Measurements from ENCODE around the gene KAT2B.

KAT2B gene

DNA sequence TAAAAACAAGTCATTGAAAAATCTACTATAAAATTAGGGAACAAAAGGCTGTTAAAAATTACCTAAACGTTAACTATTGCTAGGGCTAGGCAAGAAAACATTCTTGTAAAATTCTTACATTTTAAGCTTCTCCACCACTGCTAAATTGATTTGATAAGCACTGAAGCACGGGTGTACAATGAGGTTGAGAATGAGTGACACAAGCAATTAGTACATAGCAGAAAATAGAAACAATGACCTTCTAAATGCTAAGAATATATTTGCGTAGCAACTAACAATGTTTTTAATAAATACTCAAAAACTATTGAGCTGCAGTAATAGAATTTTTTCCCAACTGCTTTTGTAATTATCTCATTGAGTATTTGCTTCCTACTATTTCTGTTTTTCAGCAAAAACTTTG lies 141.0 kb downstream of the KAT2B start:
- H3K4me3 ChIP-seq (ENCODE audit: low read length), result no peak overlapping the region
- no peak for DNase-seq (ENCODE audit: low read depth)
- TF ChIP-seq, protein P1, sequence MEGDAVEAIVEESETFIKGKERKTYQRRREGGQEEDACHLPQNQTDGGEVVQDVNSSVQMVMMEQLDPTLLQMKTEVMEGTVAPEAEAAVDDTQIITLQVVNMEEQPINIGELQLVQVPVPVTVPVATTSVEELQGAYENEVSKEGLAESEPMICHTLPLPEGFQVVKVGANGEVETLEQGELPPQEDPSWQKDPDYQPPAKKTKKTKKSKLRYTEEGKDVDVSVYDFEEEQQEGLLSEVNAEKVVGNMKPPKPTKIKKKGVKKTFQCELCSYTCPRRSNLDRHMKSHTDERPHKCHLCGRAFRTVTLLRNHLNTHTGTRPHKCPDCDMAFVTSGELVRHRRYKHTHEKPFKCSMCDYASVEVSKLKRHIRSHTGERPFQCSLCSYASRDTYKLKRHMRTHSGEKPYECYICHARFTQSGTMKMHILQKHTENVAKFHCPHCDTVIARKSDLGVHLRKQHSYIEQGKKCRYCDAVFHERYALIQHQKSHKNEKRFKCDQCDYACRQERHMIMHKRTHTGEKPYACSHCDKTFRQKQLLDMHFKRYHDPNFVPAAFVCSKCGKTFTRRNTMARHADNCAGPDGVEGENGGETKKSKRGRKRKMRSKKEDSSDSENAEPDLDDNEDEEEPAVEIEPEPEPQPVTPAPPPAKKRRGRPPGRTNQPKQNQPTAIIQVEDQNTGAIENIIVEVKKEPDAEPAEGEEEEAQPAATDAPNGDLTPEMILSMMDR (IDR thresholded peaks at IDR 0.05; ENCODE audit: insufficient read depth, low read depth, low read length, missing control alignments), result no peak

GRCh38 chr3:20182206-20182605 lies 142.0 kb downstream of the KAT2B start:
- DNase-seq (ENCODE audit: low read depth), result no peak
- H3K4me3 ChIP-seq (ENCODE audit: low read length), result no peak overlapping the region
- TF ChIP-seq, protein P1 (IDR thresholded peaks at IDR 0.05; ENCODE audit: insufficient read depth, low read depth, low read length, missing control alignments), result no peak

- H3K4me3 ChIP-seq (ENCODE audit: low read length), result peak overlapping the region; percentile 84
- DNase-seq (ENCODE audit: low read depth), result peak; percentile 32
- TF ChIP-seq, protein P1 (IDR thresholded peaks at IDR 0.05; ENCODE audit: insufficient read depth, low read depth, low read length, missing control alignments), result no peak
Measured at GRCh38 chr3:20185331-20185678, 145.1 kb downstream of the KAT2B start.

DNA sequence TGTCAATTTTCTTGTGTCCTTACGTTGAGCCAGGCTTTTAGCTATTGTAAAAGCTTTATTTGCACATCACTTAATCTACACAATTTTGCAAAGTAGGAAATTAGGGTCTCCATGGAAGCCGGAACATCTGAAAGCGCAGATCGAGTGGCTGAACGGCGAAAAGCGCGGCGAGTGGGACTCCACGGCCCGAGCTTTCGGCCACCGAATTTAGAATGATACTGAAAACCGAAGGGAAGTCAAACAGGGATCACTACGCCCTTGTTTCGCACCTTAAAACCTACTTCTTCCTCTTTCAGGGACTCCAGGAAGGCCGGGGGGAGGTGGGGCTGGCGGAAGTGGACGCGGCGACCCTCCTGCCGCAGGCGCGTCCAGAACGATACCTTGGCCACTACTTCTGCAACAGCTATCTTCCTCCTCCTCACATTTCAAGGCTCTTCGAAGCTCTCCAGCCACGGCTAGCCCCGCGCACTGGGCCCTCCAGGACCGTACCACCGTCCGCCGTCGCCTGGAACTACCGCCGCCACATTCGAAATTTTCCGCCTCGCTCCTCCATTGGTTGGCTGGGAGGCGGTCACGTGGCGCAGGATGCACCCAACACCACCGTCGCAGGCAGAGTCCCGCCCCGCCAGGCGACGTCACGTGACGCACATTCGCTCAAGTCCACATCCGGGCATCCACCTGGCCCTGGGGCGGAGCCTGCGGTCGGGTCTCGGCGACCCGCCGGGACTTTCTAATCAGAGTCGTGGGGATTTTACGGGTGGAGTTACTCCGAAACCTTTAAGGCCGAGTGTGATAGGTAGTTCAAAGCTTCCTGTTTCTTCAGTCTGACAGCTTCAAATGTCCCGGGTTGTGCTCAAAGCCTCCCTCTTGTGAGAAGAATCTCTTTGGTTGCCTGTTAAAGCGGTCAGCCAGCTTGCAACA lies 145.7 kb downstream of the KAT2B start, which contains the start of gene SGO1:
SGO1 (minus strand) TSS at position 528 of the 921 bp plus-strand sequence. CDS start 2,179 bp downstream, outside the sequence.
- peak within 1 kb of the TSS; percentile 84 for H3K4me3 ChIP-seq (ENCODE audit: low read length)
- TF ChIP-seq, protein P1 (IDR thresholded peaks at IDR 0.05; ENCODE audit: insufficient read depth, low read depth, low read length, missing control alignments), result no peak
- DNase-seq (ENCODE audit: low read depth), result peak; percentile 99

DNA sequence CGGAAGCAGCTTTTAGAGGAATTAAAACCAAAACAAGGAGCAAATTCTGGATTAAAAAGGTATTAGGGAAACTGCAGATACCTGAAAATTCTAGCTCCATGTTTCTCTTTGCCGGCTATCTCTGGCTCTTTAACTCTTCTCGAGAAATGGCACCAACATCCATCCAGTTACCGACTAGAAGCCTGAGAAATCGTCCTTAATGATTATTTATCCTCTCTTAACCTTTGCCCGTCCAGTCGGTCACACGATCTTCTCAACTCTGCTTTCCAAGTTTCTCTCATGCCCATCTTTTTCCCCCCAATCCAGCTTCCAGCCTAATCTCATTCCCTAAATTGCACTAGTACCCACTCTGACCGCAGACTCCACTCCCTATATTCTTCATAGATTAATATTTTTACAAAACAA lies 146.4 kb downstream of the KAT2B start:
- DNase-seq (ENCODE audit: low read depth), result peak; percentile 4
- TF ChIP-seq, protein P1 (IDR thresholded peaks at IDR 0.05; ENCODE audit: insufficient read depth, low read depth, low read length, missing control alignments), result no peak
- H3K4me3 ChIP-seq (ENCODE audit: low read length), result peak overlapping the region; percentile 84

GRCh38 chr3:20190991-20191390 lies 150.7 kb downstream of the KAT2B start:
- H3K4me3 ChIP-seq (ENCODE audit: low read length), result no peak overlapping the region
- DNase-seq (ENCODE audit: low read depth), result no peak
- TF ChIP-seq, protein P1 (IDR thresholded peaks at IDR 0.05; ENCODE audit: insufficient read depth, low read depth, low read length, missing control alignments), result peak; percentile 8
